Activated B cell treated with CpG ODN at 0.5 μM for 24 hours (primary cell): ENCODE measurements around the gene NOB1. TPM values are rescaled to one million over a fixed set of nuclear protein-coding genes. Genes with fewer than 3 reads are reported as not detected.

ENCODE experiments used
- ATAC-seq: fragments of 200-7000 bp; cut with Tn5 transposase; one replicate; pipeline ENCODE4 v1.10.0; 2021; ENCODE audit warnings: low read depth, mild to moderate bottlenecking, moderate library complexity
- CTCF ChIA-PET: fragments of 350-600 bp; sonication (Branson Sonifier 250); formaldehyde crosslinking; loops from one replicate; lab custom pipeline; 2021; ENCODE audit warnings: antibody characterized with exemption; lab: Charles Lee
- POLR2A ChIA-PET: fragments of 350-600 bp; sonication (Branson Sonifier 250); formaldehyde crosslinking; loops from one replicate; lab custom pipeline; 2021; ENCODE audit warnings: antibody characterized with exemption; lab: Charles Lee
- DNase-seq: peaks from one replicate; pipeline ENCODE4 v3.0.0; 2022
- H3K27ac Mint-ChIP-seq: one replicate; pipeline ENCODE4 v1.8.0; 2020; ENCODE audit warnings: mixed read lengths
- H3K27me3 Mint-ChIP-seq: one replicate; pipeline ENCODE4 v1.8.0; 2021; ENCODE audit warnings: mixed read lengths
- H3K36me3 Mint-ChIP-seq: one replicate; pipeline ENCODE4 v1.8.0; 2021; ENCODE audit warnings: low read depth, mixed read lengths
- H3K4me1 Mint-ChIP-seq: one replicate; pipeline ENCODE4 v1.8.0; 2021; ENCODE audit warnings: mixed read lengths
- H3K4me3 Mint-ChIP-seq: one replicate; pipeline ENCODE4 v1.8.0; 2020; ENCODE audit warnings: mild to moderate bottlenecking, mixed read lengths
- H3K9me3 Mint-ChIP-seq: one replicate; pipeline ENCODE4 v1.8.0; 2020; ENCODE audit warnings: mixed read lengths
- intact Hi-C: fragments of 100-400 bp; cut with micrococcal nuclease; formaldehyde crosslinking; loops from one replicate; pipeline ENCODE4 v1.15.1; 2024
- total RNA-seq: library from RNA; stranded (reverse); gene quantifications from 2 replicates; pipeline ENCODE4 v1.2.3, GENCODE V29; 2022
- TF ChIP-seq, protein P1 (sequence below): fragments of 200-600 bp; IDR thresholded peaks from one replicate; pipeline ENCODE4 v1.8.0; 2022; ENCODE audit warnings: antibody characterized with exemption, mild to moderate bottlenecking

NOB1 gene
- total RNA-seq, 1 donor from 2014 or later, result 78.8 TPM

- CTCF ChIA-PET, result no interaction called here
- no peaks in the 10 kb centered on the region for H3K4me1 Mint-ChIP-seq
- POLR2A ChIA-PET, result no interaction called here
- DNase-seq (no peak), ATAC-seq (no peak)
- H3K27ac Mint-ChIP-seq, result no peak overlapping the region
- no peaks in the 10 kb centered on the region for H3K9me3 Mint-ChIP-seq
- intact Hi-C loops, result no loop called here
- no peak overlapping the region for H3K4me3 Mint-ChIP-seq
- no peaks in the 10 kb centered on the region for H3K27me3 Mint-ChIP-seq
- TF ChIP-seq, protein P1, sequence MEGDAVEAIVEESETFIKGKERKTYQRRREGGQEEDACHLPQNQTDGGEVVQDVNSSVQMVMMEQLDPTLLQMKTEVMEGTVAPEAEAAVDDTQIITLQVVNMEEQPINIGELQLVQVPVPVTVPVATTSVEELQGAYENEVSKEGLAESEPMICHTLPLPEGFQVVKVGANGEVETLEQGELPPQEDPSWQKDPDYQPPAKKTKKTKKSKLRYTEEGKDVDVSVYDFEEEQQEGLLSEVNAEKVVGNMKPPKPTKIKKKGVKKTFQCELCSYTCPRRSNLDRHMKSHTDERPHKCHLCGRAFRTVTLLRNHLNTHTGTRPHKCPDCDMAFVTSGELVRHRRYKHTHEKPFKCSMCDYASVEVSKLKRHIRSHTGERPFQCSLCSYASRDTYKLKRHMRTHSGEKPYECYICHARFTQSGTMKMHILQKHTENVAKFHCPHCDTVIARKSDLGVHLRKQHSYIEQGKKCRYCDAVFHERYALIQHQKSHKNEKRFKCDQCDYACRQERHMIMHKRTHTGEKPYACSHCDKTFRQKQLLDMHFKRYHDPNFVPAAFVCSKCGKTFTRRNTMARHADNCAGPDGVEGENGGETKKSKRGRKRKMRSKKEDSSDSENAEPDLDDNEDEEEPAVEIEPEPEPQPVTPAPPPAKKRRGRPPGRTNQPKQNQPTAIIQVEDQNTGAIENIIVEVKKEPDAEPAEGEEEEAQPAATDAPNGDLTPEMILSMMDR, result no peak
- H3K36me3 Mint-ChIP-seq, result peaks cover 67% of the 10 kb centered on the region
Observed at GRCh38 chr16:69784586-69784985, 29.9 kb upstream of the NOB1 start.

DNA sequence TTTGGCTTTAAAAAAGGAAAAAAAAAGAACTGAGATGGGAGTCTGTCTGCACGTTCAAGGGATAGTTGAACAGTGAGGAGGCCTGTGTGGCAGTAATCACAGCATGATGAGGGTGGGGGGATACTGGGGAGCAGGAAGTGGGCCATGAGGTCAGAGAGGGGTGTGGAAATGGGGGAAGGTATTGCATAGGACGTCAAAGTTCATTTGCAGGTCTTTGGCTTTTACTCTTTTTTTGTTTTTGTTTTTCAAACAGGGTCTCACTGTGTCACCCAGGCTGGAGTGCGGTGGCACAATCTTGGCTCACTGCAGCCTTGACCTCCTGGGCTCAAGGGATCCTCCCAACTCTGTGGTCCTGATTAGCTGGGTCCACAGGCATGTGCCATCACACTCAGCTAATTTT lies 26.4 kb upstream of the NOB1 start:
- Mint-ChIP-seq H3K4me3 (no peak overlapping the region), H3K36me3 (peaks cover 52% of the 10 kb centered on the region), H3K4me1 (no peaks in the 10 kb centered on the region), H3K9me3 (peaks cover under 1% of the 10 kb centered on the region), H3K27ac (no peak overlapping the region), H3K27me3 (no peaks in the 10 kb centered on the region)
- ChIA-PET CTCF (no interaction called here), POLR2A (no interaction called here)
- no peak for ATAC-seq
- TF ChIP-seq, protein P1, result no peak
- DNase-seq, result no peak
- intact Hi-C loops, result no loop called here

GRCh38 chr16:69779724-69780123 lies 25.0 kb upstream of the NOB1 start:
- no peak for DNase-seq
- Mint-ChIP-seq H3K36me3 (peaks cover 55% of the 10 kb centered on the region), H3K9me3 (peaks cover 13% of the 10 kb centered on the region), H3K4me3 (no peak overlapping the region), H3K27me3 (no peaks in the 10 kb centered on the region), H3K27ac (no peak overlapping the region), H3K4me1 (peaks cover 5% of the 10 kb centered on the region)
- ChIA-PET CTCF (no interaction called here), POLR2A (no interaction called here)
- ATAC-seq, result no peak
- intact Hi-C loops, result no loop called here
- TF ChIP-seq, protein P1, result no peak

DNA sequence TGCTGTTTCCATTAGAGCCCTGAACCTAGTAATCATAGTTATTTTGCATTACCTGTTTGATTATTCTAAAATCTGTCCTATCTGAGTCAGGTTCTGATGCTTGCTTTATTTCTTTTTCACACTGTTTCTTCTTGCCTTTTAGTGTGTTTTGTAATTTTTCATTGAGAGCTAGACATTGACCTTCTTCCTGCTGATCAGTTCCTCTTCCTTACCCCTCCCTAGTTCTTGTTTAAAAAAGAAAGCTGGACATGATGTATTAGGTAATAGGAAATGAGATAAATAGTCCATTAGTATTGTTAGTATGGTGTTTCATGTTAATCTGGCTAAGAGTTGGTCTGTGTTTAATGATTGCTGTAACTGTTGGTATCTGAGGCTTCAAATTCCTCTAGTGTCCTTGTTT lies 20.8 kb upstream of the NOB1 start:
- Mint-ChIP-seq H3K36me3 (peaks cover 37% of the 10 kb centered on the region), H3K4me3 (no peak overlapping the region), H3K4me1 (peaks cover 41% of the 10 kb centered on the region), H3K27ac (no peak overlapping the region), H3K27me3 (no peaks in the 10 kb centered on the region), H3K9me3 (peaks cover 13% of the 10 kb centered on the region)
- intact Hi-C loops, result no loop called here
- ATAC-seq, result no peak
- POLR2A ChIA-PET, result no interaction called here
- DNase-seq, result no peak
- CTCF ChIA-PET, result no interaction called here
- TF ChIP-seq, protein P1, result no peak

- Mint-ChIP-seq H3K27ac (peak overlapping the region; percentile 56), H3K4me3 (no peak overlapping the region), H3K9me3 (peaks cover 13% of the 10 kb centered on the region), H3K4me1 (peaks cover 55% of the 10 kb centered on the region), H3K27me3 (no peaks in the 10 kb centered on the region), H3K36me3 (peaks cover 24% of the 10 kb centered on the region)
- intact Hi-C loops, result no loop called here
- ATAC-seq, result peak; percentile 56
- no peak for DNase-seq
- TF ChIP-seq, protein P1, result no peak
- CTCF ChIA-PET, result no interaction called here
- POLR2A ChIA-PET, result interaction anchor here (0.7 to 4.0 kb wide), 4 partner anchors 10 to 47 kb away, joined by 3 to 23 read pairs (median 10); partner anchors contain the start of genes NOB1 and WWP2
Observed at GRCh38 chr16:69773260-69773947, 18.7 kb upstream of the NOB1 start.
